Activated B cell treated with CpG ODN at 0.5 μM for 24 hours (primary cell): ENCODE measurements around the gene ROR2. TPM values are rescaled to one million over a fixed set of nuclear protein-coding genes. Genes with fewer than 3 reads are reported as not detected.

ENCODE experiments used
- ATAC-seq: fragments of 200-7000 bp; cut with Tn5 transposase; one replicate; pipeline ENCODE4 v1.10.0; 2021; ENCODE audit warnings: low read depth, mild to moderate bottlenecking, moderate library complexity
- CTCF ChIA-PET: fragments of 350-600 bp; sonication (Branson Sonifier 250); formaldehyde crosslinking; loops from one replicate; lab custom pipeline; 2021; ENCODE audit warnings: antibody characterized with exemption; lab: Charles Lee
- POLR2A ChIA-PET: fragments of 350-600 bp; sonication (Branson Sonifier 250); formaldehyde crosslinking; loops from one replicate; lab custom pipeline; 2021; ENCODE audit warnings: antibody characterized with exemption; lab: Charles Lee
- DNase-seq: peaks from one replicate; pipeline ENCODE4 v3.0.0; 2022
- H3K27ac Mint-ChIP-seq: one replicate; pipeline ENCODE4 v1.8.0; 2020; ENCODE audit warnings: mixed read lengths
- H3K27me3 Mint-ChIP-seq: one replicate; pipeline ENCODE4 v1.8.0; 2021; ENCODE audit warnings: mixed read lengths
- H3K36me3 Mint-ChIP-seq: one replicate; pipeline ENCODE4 v1.8.0; 2021; ENCODE audit warnings: low read depth, mixed read lengths
- H3K4me1 Mint-ChIP-seq: one replicate; pipeline ENCODE4 v1.8.0; 2021; ENCODE audit warnings: mixed read lengths
- H3K4me3 Mint-ChIP-seq: one replicate; pipeline ENCODE4 v1.8.0; 2020; ENCODE audit warnings: mild to moderate bottlenecking, mixed read lengths
- H3K9me3 Mint-ChIP-seq: one replicate; pipeline ENCODE4 v1.8.0; 2020; ENCODE audit warnings: mixed read lengths
- intact Hi-C: fragments of 100-400 bp; cut with micrococcal nuclease; formaldehyde crosslinking; loops from one replicate; pipeline ENCODE4 v1.15.1; 2024
- total RNA-seq: library from RNA; stranded (reverse); gene quantifications from 2 replicates; pipeline ENCODE4 v1.2.3, GENCODE V29; 2022
- TF ChIP-seq, protein P1 (sequence below): fragments of 200-600 bp; IDR thresholded peaks from one replicate; pipeline ENCODE4 v1.8.0; 2022; ENCODE audit warnings: antibody characterized with exemption, mild to moderate bottlenecking

ROR2 gene
- total RNA-seq, 1 donor from 2014 or later, result not detected

DNA sequence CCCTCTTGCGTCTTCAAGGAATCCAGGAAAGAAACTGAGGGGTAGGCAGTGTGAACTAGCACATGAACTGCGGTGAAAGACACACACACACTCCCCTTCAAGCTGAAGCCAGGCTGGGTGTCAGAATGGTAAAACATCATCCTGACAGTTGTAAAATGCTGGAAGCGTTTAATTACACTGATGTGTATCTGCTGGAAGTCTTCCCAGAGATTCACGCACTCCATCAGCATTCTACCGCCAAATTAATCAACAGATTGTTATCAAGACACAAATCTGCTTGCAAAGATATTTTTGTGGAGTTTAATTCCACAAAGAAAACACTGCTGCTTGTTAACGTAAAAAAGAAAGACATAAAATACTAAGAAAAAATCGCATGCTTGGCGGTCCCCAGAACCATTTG lies 285.4 kb downstream of the ROR2 start:
- TF ChIP-seq, protein P1, sequence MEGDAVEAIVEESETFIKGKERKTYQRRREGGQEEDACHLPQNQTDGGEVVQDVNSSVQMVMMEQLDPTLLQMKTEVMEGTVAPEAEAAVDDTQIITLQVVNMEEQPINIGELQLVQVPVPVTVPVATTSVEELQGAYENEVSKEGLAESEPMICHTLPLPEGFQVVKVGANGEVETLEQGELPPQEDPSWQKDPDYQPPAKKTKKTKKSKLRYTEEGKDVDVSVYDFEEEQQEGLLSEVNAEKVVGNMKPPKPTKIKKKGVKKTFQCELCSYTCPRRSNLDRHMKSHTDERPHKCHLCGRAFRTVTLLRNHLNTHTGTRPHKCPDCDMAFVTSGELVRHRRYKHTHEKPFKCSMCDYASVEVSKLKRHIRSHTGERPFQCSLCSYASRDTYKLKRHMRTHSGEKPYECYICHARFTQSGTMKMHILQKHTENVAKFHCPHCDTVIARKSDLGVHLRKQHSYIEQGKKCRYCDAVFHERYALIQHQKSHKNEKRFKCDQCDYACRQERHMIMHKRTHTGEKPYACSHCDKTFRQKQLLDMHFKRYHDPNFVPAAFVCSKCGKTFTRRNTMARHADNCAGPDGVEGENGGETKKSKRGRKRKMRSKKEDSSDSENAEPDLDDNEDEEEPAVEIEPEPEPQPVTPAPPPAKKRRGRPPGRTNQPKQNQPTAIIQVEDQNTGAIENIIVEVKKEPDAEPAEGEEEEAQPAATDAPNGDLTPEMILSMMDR, result no peak
- Mint-ChIP-seq H3K27ac (no peak overlapping the region), H3K4me1 (no peaks in the 10 kb centered on the region), H3K9me3 (no peaks in the 10 kb centered on the region), H3K4me3 (no peak overlapping the region), H3K27me3 (peaks cover 3% of the 10 kb centered on the region), H3K36me3 (no peaks in the 10 kb centered on the region)
- ATAC-seq (no peak), DNase-seq (no peak)
- ChIA-PET CTCF (no interaction called here), POLR2A (no interaction called here)
- intact Hi-C loops, result no loop called here

DNA sequence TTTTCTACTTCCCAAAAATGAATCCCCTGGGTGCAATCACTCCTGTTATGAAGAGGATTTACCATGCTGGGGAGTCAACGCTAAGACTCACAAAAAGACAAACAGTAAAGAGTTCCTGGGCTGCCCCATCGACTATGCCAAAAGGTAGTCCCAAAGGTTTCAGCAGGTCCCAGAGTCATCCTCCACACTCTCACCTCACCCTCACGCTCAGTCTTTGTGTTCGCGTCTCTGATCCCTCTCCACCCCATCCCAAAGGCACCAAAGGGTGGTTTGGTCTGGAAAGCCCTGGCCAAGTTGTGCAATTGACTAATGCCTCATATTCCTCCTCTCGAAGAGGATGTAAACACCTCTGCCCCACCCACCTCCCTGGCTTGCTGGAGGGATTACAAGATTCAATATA lies 286.2 kb downstream of the ROR2 start:
- intact Hi-C loops, result no loop called here
- peaks cover 2% of the 10 kb centered on the region for H3K27me3 Mint-ChIP-seq

DNA sequence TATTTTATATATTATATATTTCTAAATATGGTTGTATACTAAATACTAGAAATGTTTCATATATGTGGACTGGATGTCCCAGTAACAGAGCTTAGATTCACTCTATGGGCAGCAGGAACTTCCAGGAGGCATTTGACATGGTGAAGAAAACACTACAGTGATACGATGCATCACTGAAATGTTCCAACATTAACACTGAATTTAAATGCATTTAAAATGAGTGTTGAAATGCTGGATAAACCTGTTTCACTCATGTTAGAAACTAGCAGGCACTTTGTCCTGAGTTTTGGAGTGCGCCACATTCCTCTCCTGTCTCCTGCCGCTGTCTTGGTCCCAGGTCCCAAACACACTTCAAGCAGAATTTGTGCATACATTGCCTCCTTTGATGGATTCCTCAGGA lies 288.6 kb downstream of the ROR2 start:
- intact Hi-C loops, result no loop called here
- Mint-ChIP-seq H3K27me3 (peaks cover 6% of the 10 kb centered on the region), H3K9me3 (no peaks in the 10 kb centered on the region), H3K4me1 (no peaks in the 10 kb centered on the region), H3K4me3 (no peak overlapping the region), H3K36me3 (no peaks in the 10 kb centered on the region), H3K27ac (no peak overlapping the region)
- ChIA-PET CTCF (no interaction called here), POLR2A (no interaction called here)
- TF ChIP-seq, protein P1, result no peak
- no peak for DNase-seq
- no peak for ATAC-seq

More for the DNA sequence above, 286.2 kb downstream of the ROR2 start:
- no peak overlapping the region for H3K27ac Mint-ChIP-seq
- ChIA-PET POLR2A (no interaction called here), CTCF (no interaction called here)
- no peak for ATAC-seq
- TF ChIP-seq, protein P1, result no peak
- no peaks in the 10 kb centered on the region for H3K36me3 Mint-ChIP-seq
- no peaks in the 10 kb centered on the region for H3K9me3 Mint-ChIP-seq
- H3K4me1 Mint-ChIP-seq, result no peaks in the 10 kb centered on the region
- DNase-seq, result no peak
- no peak overlapping the region for H3K4me3 Mint-ChIP-seq

DNA sequence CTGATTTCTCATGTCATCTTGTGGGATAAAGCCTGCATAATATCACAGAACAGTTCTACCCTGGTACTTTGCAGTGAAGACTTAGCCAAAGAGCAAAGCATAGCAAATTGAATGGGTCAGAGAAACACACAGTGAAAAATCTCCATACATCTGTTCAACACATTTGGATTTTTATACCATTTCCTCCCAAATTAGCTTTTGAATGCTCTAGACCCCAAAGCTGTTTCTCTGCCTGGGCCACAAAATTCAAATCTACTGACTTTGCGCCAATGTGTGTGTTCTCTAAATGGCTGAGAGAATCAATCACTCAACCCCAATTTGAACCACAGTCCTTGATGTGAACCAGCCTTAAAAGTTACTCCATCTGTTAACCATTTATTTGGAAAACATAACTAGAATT lies 289.5 kb downstream of the ROR2 start:
- DNase-seq (no peak), ATAC-seq (no peak)
- no peaks in the 10 kb centered on the region for H3K36me3 Mint-ChIP-seq
- no peak overlapping the region for H3K27ac Mint-ChIP-seq
- H3K27me3 Mint-ChIP-seq, result peaks cover 6% of the 10 kb centered on the region
- ChIA-PET POLR2A (no interaction called here), CTCF (no interaction called here)
- H3K4me1 Mint-ChIP-seq, result no peaks in the 10 kb centered on the region
- H3K9me3 Mint-ChIP-seq, result no peaks in the 10 kb centered on the region
- no peak overlapping the region for H3K4me3 Mint-ChIP-seq
- TF ChIP-seq, protein P1, result no peak
- intact Hi-C loops, result loop anchor here (1.0 kb wide), 1 partner anchor 67 kb away; no protein-coding TSS in a partner anchor

DNA sequence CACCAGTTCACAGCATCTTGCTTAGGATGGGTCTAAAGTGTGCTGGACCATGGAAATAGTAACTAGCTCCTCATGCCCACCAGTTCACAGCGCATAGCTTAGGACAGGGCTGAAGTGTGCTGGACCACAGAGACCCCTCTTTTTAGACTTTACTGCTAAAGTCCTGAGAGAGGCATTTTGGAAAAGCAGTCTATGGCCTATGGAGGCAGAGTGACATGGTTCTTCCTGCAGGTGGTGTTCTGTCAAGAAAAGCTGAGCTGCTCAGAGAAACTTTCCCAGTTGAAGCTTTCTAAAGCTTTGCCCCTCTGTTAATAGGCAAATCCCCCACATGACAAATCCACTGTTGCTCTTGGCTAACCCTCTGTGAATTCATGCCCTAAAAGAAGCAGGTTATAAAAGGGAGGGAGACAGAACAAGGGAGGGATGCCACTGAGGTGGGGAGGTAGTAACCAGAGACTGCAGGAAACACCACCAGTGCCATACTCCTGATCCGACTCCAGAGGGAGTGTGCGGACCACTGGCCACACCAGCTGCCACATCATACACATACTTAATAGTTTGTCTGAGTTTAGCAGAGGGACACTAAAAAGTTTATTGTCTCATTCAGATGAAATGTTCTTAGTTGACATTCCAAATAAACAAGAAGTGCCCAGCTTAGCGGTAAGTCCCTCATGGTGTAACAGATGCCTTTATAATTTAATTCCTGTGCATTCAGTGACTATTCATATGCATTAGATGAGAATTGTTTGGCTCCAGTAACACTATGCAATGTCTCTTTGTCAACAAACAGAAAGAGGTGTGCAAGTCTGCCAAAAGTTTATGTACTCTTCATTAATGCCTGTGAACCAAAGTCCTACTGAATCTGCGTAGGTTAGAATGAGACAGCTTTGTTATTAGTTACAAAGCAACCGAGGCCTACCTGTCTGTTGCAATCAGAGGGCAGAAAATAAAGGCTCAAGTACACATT lies 290.2 kb downstream of the ROR2 start:
- Mint-ChIP-seq H3K4me3 (no peak overlapping the region), H3K36me3 (no peaks in the 10 kb centered on the region), H3K9me3 (no peaks in the 10 kb centered on the region), H3K27ac (no peak overlapping the region), H3K4me1 (no peaks in the 10 kb centered on the region), H3K27me3 (peaks cover 5% of the 10 kb centered on the region)
- TF ChIP-seq, protein P1, result no peak
- ChIA-PET POLR2A (no interaction called here), CTCF (interaction anchor here (1.3 to 1.8 kb wide), 2 partner anchors 69 to 74 kb away, joined by 3 to 6 read pairs; no protein-coding TSS in a partner anchor)
- DNase-seq (no peak), ATAC-seq (no peak)
- intact Hi-C loops, result loop anchor here (1.0 kb wide), 1 partner anchor 67 kb away; no protein-coding TSS in a partner anchor
